Skeletal muscle satellite cell (primary cell): ENCODE results near the gene EPB41L4A.

Experiments
- H3K27me3 ChIP-seq: 2 replicates; pipeline ENCODE4 v1.7.0; 2013; ENCODE audit warnings: low read length; ENCODE audit not compliant: control insufficient read depth, insufficient read depth
- H3K36me3 ChIP-seq: 2 replicates; pipeline ENCODE4 v1.7.0; 2013; ENCODE audit warnings: mild to moderate bottlenecking, control low read depth, low read length; ENCODE audit not compliant: insufficient read depth
- H3K4me1 ChIP-seq: 2 replicates; pipeline ENCODE4 v1.7.0; 2013; ENCODE audit warnings: low read length; ENCODE audit not compliant: control insufficient read depth, insufficient read depth
- H3K4me2 ChIP-seq: 2 replicates; pipeline ENCODE4 v1.7.0; 2013; ENCODE audit warnings: mild to moderate bottlenecking, low read length
- H3K4me3 ChIP-seq: 2 replicates; pipeline ENCODE4 v1.7.0; 2013; ENCODE audit warnings: low read length
- H3K9ac ChIP-seq: 2 replicates; pipeline ENCODE4 v1.7.0; 2013; ENCODE audit warnings: mild to moderate bottlenecking, low read depth, low read length, moderate library complexity
- H3K9me3 ChIP-seq: replicated peaks from 2 replicates; pipeline ENCODE4 v1.7.0; 2013; ENCODE audit warnings: mild to moderate bottlenecking, control low read depth, low read length

EPB41L4A gene

GRCh38 chr5:112349371-112349770 is 69.7 kb downstream of the EPB41L4A start:
- no peaks in the 10 kb centered on the region for H3K4me1 ChIP-seq
- no peaks in the 10 kb centered on the region for H3K27me3 ChIP-seq
- H3K9ac ChIP-seq: no peak overlapping the region
- H3K4me3 ChIP-seq: no peak overlapping the region
- no peaks in the 10 kb centered on the region for H3K36me3 ChIP-seq
- H3K4me2 ChIP-seq: no peak overlapping the region
- H3K9me3 ChIP-seq: no peaks in the 10 kb centered on the region

- Histone ChIP-seq H3K9me3 (no peaks in the 10 kb centered on the region), H3K9ac (no peak overlapping the region), H3K4me3 (no peak overlapping the region), H3K4me2 (no peak overlapping the region), H3K4me1 (no peaks in the 10 kb centered on the region), H3K36me3 (no peaks in the 10 kb centered on the region), H3K27me3 (no peaks in the 10 kb centered on the region)
These were observed 70.2 kb downstream of the EPB41L4A start for GRCh38 chr5:112348915-112349314.

GRCh38 chr5:112348387-112348786 is 70.7 kb downstream of the EPB41L4A start:
- Histone ChIP-seq H3K27me3 (no peaks in the 10 kb centered on the region), H3K4me2 (no peak overlapping the region), H3K4me3 (no peak overlapping the region), H3K9ac (no peak overlapping the region), H3K4me1 (no peaks in the 10 kb centered on the region), H3K36me3 (no peaks in the 10 kb centered on the region), H3K9me3 (no peaks in the 10 kb centered on the region)

DNA sequence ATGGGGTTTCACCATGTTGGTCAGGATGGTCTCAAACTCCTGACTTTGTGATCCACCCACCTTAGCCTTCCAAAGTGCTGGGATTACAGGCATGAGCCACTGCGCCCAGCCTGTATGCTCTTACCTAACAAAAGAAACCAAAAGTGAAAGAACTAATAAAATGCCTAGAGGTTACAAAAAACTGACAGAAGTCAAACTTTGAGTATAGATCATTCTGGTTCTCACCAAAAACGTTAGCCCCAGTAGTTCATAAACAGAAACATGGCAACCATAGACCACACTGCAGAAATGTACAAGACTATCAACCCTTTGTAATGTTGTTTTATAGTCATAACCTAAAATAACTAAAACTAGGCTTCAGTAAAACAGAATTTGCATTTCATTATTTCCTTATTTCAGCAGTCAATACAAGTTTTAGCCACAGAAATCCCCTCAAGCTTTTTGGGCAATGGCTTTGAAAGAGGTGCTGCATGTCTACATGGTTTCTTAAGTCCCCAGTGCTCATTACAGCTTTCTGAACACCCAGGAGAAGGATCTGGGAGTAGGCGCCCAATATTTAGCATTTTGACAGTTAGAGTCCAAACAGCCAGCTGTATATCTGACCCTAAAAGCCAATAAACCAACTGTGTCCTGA is 72.5 kb downstream of the EPB41L4A start:
- no peaks in the 10 kb centered on the region for H3K36me3 ChIP-seq
- no peak overlapping the region for H3K9ac ChIP-seq
- no peaks in the 10 kb centered on the region for H3K9me3 ChIP-seq
- no peaks in the 10 kb centered on the region for H3K4me1 ChIP-seq
- no peak overlapping the region for H3K4me2 ChIP-seq
- no peak overlapping the region for H3K4me3 ChIP-seq
- H3K27me3 ChIP-seq: no peaks in the 10 kb centered on the region

GRCh38 chr5:112344540-112344939 is 74.5 kb downstream of the EPB41L4A start:
- no peaks in the 10 kb centered on the region for H3K27me3 ChIP-seq

GRCh38 chr5:112342389-112342788 is 76.7 kb downstream of the EPB41L4A start:
- Histone ChIP-seq H3K4me3 (no peak overlapping the region), H3K36me3 (no peaks in the 10 kb centered on the region), H3K9me3 (no peaks in the 10 kb centered on the region), H3K4me1 (peaks cover 6% of the 10 kb centered on the region), H3K27me3 (no peaks in the 10 kb centered on the region), H3K9ac (no peak overlapping the region), H3K4me2 (no peak overlapping the region)

More at GRCh38 chr5:112344540-112344939, 74.5 kb downstream of the EPB41L4A start:
- Histone ChIP-seq H3K9ac (no peak overlapping the region), H3K4me2 (no peak overlapping the region), H3K4me3 (no peak overlapping the region), H3K36me3 (no peaks in the 10 kb centered on the region), H3K4me1 (no peaks in the 10 kb centered on the region), H3K9me3 (no peaks in the 10 kb centered on the region)

DNA sequence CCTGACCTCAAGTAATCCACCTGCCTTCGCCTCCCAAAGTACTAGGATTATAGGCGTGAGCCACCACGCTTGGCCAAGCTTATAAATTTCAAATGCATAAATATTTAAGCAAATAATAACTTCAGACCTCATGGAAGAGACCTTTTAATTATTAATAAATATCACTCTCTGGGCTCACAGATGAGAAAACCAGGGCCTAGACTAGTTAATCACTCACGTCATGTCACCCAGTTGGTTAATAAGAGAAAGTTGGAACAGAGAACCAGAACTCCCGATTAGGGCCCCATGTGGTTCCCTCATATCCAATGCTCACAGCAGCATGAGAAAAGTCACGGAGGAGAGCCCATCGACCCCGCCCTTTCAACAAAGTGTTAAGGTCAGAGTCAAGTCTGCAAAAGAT is 79.3 kb downstream of the EPB41L4A start:
- Histone ChIP-seq H3K27me3 (no peaks in the 10 kb centered on the region), H3K4me1 (peaks cover 6% of the 10 kb centered on the region), H3K9me3 (no peaks in the 10 kb centered on the region), H3K36me3 (no peaks in the 10 kb centered on the region), H3K4me2 (no peak overlapping the region), H3K4me3 (no peak overlapping the region), H3K9ac (no peak overlapping the region)

DNA sequence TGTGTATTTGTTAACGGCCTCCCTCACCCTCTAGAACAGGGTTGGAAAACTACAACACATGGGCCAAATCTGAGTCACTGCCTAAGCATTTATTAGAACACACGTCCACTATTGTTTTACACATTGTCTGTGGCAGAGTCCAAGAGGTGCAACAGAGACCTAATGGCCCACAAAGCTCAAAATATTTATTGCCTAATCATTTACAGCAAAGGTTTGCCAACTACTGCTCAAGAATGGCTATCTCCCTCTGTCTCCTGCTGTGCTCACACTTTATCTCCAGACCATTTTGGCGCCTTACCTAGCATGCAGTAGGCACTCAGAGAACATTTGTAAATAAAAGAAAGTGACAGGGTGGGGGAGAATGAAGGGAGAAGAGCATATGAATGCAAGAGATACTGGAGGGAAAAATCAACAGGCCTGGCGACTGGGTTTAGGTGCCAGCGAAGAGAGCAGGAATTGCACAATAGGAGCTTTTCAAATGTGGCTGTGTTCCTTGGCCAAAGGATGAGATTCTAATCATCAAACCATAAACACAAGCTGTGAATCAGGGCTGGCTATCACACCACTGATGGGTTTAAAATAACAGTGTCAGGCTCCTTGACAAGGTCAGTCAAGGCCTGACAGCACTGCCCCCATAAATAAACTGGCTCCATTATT is 80.3 kb downstream of the EPB41L4A start:
- Histone ChIP-seq H3K9me3 (no peaks in the 10 kb centered on the region), H3K36me3 (no peaks in the 10 kb centered on the region), H3K4me2 (peak overlapping the region; percentile 37), H3K4me3 (no peak overlapping the region), H3K27me3 (no peaks in the 10 kb centered on the region), H3K4me1 (peaks cover 6% of the 10 kb centered on the region), H3K9ac (no peak overlapping the region)

- no peaks in the 10 kb centered on the region for H3K27me3 ChIP-seq
- H3K4me2 ChIP-seq: no peak overlapping the region
- H3K4me3 ChIP-seq: no peak overlapping the region
- no peaks in the 10 kb centered on the region for H3K9me3 ChIP-seq
- peaks cover under 1% of the 10 kb centered on the region for H3K4me1 ChIP-seq
- H3K9ac ChIP-seq: no peak overlapping the region
- H3K36me3 ChIP-seq: no peaks in the 10 kb centered on the region
These were observed 85.7 kb downstream of the EPB41L4A start for GRCh38 chr5:112333331-112333781.

DNA sequence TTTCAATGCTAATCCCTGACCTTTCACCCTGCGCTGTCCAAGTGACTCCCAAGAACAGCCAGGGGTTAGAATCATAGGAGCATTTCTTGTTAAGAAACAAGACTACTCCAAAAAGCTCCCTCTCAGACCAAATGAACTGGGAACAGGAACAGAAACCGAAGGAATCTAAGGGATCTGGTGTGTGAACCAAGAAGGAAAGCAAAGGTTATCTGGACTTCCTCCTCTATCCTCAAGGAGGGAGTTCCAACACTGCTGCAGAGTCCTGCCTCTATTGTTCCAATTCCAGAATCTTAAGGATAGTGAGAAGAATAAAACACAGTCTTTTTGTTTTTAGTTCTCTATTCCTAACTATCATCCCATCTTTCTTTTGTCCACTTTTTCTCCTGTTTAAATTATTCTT is 87.2 kb downstream of the EPB41L4A start:
- H3K36me3 ChIP-seq: no peaks in the 10 kb centered on the region
- H3K27me3 ChIP-seq: no peaks in the 10 kb centered on the region
- no peak overlapping the region for H3K9ac ChIP-seq
- no peaks in the 10 kb centered on the region for H3K4me1 ChIP-seq
- no peak overlapping the region for H3K4me3 ChIP-seq
- H3K9me3 ChIP-seq: no peaks in the 10 kb centered on the region
- no peak overlapping the region for H3K4me2 ChIP-seq

DNA sequence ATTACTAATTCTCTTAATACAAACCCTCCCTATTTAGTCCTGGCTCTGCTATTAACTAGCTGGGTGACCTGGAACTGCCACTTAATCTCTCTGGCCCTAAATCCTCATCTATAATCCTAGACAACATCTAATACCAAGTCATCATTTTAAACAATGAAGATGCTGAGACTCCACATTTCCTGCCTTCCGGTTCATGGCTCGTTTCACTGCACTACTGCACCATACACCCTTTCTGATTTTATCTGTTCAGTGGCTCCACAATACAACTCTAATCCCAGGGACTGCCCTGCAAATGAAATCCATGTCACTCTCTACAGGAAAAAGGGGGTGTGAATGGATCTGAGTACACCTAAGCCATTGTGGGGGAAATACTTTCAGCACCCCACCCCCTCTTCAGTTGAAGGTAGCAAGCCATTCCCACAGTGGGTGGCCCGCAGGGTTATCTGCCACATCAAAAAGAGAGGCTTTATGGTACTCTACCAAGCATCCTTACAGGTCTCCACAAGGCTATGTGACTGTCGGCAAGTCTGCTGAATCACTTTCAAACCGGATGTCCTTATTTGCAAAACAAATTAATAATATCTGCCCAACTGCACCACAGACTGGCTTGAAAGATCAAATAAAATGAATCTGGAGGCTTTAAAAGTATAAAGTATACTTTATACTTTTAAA is 89.5 kb downstream of the EPB41L4A start:
- no peaks in the 10 kb centered on the region for H3K27me3 ChIP-seq
- H3K9me3 ChIP-seq: no peaks in the 10 kb centered on the region
- H3K36me3 ChIP-seq: no peaks in the 10 kb centered on the region
- no peak overlapping the region for H3K4me2 ChIP-seq
- no peaks in the 10 kb centered on the region for H3K4me1 ChIP-seq
- no peak overlapping the region for H3K9ac ChIP-seq
- no peak overlapping the region for H3K4me3 ChIP-seq
